Lung microvascular endothelial cell (primary cell): ENCODE results near the gene SF1. TPM values are rescaled to one million over a fixed set of nuclear protein-coding genes. Genes with fewer than 3 reads are reported as not detected.

Source experiments
- DNase-seq, 2 donors: peaks; one replicate each; pipeline versions ENCODE4 v3.0.0 to v3.0.0-alpha.2; 2010; ENCODE audit warnings: low read depth in 2 of 2
- total RNA-seq: library from RNA; depleted of rRNA; stranded (reverse); fragments of >200 nt; gene quantifications from 2 replicates; pipeline ENCODE4 v1.2.1, GENCODE V29; 2014

The SF1 gene
- total RNA-seq, 1 donor from 2014 or later, result 63.7 TPM

DNA sequence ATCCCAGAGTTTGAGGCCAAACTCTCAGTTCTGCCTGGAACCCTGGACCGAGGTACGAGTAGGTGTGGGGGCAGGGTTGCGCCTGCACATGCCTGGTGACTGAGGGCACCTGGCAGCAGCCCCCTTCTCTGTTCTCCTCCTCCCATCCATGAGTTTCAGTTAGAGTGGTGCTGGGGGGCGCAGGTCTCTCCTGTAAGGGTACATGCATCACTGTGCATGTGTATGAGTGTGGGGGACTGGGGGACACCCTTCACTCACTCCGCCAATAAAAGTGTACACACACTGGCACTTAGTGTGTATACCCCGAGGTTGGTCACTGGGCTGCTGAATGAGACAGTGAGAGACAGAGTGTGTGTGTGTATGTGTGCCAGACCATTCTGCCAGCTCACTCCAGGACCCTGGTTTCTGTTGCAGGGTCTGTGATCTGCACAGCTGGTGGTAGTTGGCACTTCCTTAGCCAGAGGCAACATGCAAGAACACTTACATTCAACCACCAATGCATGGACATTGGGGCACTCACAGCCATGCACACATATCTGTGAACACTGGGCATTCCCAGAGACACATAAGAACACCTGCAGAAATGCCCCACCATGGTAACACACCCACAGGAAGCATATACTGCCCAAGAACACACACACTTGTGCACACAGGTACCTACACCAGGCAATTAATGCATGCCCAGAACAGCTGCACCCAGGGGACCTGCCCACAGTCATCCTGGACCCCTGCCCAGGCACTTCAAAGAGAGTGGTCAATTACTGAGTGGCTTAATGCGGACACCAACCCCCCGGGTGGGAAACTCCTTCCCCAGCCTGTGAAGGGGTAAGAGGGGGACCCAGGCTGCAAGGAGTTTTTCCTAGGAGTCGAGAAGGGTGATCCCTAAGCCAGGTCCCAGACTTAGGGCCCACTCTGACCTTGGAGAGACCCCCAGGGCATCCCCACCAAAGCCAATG lies 54.2 kb downstream of the SF1 start:
- no peak for DNase-seq

DNA sequence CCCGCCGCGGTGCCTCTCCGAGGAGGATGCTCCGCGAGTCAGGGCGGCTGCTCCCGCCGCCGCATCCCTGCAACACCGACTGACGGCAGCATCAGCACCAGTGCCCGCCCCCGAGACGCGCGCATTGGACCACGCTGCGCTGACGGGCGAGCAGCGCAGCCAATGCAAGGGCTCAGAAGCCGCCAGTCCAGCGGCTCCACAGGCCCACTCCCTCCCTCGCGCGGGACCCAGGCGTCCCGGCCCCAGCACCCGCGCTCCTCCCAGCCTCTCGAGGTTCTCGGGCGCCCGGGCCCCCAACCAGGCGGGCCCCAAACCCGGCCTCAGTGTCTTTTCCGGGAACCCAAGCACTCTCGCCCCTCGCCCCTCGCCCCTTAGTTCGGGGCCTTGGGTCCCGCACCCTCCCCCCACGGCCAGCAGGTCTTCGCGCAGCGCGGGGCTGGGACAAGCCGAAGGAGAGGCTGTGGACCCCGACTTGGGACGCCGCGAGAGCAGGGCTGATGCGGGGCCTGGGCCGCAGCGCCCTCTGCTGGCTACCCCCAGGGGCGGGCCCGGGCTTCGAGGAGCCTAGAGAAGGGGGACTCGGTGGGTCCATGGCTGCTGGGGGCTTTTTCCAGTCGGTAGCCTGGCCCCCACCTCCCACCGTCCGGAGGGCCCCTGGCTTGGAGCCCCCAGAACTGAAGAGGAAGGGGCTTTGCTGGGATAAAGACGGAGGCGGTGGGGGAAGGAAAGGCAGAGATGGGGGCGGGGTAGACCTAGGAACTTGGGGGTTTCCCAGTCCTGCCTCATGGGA lies 55.0 kb downstream of the SF1 start, which contains the start of gene NRXN2:
Gene NRXN2 (minus strand): TSS at position 81 of the 790 bp plus-strand sequence. CDS start 9,498 bp downstream, outside the sequence.
- peak; percentile 77 to 85 for DNase-seq

DNA sequence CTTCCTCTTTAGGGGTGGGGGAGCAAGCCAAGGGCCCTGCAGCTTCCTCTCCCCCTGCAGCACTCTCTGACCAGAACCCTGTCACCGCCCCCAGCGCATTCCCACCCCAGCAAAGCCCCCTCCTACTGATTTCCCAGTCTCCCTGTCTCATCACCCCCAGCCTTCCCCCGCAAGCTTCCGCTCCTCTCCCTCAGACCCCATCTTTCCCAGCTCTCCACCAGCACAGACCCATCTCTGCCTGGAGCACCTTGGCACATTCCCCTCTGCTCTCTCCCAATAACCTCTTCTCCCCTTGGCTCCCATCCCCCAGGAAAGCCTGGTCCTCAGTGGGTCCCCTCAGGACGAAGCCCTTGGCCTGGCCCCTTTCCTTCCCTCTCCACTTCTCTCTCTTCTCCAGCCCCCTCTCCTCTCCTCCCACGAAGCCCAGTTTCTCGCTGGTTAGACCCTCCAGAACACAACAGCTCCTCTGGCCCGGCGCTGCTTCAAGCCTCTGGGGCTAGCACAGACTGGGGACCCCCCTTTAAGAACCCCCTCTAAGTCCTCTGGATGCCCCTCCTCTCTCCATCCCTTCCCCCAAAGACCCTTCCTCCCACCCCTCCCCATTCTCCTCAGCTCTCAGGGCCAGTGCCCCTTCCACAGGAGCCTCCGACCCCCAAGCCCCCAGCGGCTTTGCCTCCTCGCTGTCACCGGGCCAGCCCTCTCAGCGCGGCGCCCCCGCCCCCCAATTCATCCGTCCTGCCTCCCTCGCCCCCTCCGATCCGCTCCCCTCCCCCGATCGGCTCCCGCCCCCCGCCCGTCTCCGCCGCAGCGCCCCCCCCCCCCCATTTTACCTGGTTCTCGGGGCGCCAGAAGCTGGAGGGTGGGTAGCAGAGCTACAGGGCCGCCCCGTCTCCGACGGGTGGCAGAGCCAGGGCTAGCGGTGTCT lies 55.9 kb downstream of the SF1 start:
- DNase-seq, result no peak

DNA sequence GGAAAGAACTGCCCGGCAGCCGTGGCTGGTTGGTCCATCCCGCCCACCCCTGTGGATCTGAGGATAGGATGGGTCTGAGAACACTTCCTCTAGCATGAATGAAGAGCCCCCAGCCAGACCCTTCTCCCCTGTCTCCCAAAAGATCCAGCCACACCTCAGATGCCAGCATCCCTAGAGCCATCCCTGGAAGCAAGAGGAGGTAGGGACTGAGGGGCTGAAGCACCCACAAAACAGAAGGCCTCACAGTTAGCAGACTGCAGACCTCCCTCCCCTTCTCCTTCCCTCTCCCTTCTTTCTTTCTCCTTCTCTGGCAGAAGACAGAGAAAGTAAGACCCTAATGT lies 57.0 kb downstream of the SF1 start:
- no peak for DNase-seq

DNA sequence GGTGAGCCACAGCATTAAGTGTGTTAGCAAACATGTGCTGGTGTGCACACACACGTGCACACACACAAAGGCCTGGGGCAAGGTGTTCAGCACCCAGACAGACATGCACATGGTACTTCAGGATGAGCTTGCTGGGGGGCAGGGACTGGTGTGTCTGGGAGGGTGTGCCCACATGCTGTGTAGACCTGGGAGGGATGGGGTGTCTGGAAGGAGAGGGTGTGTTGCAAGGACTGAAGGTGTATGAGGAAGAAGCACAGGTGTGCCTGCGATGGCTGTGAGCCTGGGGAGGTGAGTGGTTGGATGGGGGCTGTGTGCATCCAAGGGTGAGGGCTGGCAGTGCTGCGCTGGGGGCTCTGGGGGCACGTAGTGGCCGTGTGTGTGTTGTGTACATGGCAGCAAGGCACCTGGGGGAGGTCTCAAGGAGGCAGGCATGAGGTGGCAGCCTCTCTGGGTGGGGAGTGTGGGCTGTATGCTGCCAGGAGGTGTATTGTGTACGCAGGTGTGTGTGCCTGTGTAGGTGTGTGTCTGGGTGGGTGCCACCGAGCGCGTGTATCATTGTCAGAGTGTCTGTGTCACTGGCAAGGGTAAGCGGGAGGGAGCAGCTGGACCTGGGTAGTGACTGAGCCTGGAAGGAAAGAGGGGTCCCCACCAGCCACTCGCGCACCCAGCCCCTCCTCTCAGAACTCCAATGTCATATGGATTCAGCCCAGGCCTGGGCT lies 57.5 kb downstream of the SF1 start:
- no peak for DNase-seq

DNA sequence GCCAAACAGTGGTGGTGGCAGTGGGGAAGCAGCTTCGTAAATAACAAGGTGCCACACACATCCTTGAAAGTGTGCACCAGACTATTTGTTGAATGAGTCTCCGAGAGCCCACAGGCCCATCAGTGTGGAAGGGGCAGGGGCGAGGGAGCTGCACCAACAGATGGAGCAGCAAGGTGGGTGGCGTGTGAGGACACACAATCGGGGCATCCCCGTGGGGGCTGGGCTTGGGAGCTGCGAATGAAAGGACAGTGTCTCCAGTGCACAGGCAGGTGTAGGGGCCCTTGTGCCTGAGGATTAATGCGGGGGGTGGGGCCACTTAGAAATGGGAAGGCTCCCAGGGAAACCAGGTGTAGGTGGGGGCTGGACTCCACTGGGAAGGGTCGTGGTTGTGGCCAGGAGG lies 58.2 kb downstream of the SF1 start:
- no peak for DNase-seq

DNA sequence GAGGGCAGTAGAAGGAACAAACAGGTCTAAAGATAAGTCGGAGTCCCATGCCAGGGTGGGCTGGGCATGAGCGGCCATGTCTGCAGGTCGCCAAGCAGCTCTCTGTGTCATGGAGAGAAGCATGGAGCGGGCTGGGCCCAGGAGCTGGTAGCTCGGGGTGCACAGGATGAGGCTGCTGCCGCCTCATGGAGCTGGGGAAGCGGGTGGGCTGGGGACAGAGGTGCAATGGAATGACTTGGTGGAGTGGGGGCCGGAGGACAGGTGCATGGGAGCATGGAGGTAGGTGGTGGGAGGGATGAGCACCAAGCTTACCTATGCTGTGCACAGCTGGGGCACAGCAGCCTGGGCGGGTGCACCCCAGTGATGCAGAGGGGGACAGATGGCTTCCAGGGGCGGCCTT lies 58.9 kb downstream of the SF1 start:
- no peak for DNase-seq

DNA sequence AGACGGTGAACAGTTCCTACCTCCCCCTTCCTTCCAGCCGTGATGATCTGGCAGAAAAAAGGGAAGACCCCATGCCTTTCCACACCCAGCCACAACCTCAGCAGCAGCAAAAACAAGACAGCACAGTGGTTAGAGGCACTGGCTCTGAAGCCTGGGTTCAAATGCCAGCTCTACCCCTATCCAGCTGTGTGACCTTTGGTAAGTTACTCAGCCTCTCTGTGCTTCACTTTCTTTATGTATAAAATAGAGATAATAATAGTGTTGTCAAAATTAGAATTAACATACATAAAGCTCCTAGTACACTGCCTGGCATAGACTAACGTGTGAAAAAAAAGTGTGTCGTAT lies 59.6 kb downstream of the SF1 start:
- DNase-seq, result no peak

DNA sequence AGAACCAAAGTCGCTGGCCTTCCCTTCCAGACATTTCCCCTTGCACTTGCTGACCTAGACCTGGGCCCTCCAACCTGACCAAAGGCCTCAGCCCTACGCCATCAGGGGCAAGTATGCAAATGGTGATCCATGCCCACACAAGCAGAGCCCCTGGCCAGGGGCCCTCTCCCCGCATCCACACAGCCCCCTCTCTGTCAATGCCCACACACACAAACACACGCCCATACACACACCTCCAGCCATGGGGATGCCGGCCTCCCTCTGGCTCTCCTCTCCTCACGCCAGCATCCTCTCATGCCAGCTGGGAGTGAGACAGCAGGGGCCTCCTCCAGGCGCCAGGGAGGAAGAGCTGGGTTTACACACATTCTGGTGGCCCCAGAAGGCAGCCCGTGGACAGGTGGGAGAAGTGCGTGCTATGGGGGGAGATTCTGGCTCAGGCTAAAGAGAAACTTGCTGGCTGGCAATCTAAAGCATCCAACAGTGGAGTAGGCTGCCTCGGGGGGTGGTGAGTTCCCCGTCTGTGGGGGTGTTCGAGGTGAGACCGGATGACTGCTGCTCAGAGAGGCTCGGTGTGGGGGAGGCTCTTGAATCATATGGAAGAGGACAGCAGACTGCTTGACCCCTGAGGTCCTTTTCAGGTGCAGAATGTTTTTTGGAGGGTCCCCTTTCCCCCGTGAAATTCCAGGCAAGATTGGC lies 60.1 kb downstream of the SF1 start:
- no peak for DNase-seq

DNA sequence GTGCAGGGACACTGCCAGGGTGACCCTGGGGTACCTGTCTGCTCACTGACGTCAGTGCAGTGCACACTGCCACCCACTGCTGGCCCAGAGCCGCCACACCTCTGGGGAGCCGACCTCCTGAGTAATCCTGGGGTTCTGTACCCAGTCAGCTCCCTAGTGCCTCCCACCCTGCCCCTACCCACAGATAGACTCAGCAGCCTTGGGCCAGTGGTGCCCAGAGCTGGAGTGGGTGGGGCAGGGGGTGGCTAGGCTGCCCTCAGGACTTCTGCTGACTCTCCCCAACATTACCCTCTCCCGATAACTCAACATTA lies 61.1 kb downstream of the SF1 start:
- no peak for DNase-seq

DNA sequence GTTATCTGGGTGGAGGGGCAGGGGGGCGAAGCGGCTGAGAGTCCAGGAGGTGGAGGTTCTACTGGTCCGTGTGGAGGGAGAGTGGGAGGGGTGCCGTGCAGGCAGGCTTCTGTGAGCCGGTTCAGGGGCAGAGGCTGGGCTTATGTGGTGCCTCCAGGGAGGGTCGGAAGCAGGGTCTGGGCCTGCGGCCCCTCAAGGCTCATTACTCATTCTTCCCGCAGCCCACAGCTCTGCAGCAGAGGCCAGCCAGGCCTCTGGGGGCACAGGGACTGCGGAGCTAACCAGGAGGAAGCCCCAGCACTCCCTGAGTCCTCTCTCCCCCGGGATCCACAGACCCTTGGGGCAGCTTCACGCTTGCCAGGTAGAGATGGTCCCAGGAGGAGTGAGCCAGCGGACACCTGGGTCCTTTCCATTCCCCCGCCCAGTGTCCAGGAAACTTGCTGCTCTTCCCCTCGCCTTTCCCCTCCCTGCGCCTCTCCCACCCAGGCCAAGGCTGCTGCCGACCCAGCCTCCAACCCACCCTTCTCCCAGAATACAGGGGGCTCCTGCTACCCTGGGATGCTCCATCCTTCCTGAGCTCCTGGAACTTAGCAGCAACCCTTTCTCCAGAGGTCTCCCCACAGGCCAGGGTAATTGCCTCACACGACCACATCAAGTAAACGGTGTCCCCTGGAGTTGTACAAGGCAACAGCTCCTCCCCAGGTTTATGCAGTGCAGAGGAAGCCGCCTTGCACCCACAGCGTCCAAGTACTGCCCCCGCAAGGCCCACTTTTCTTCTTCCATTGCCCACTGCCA lies 61.7 kb downstream of the SF1 start:
- no peak for DNase-seq

DNA sequence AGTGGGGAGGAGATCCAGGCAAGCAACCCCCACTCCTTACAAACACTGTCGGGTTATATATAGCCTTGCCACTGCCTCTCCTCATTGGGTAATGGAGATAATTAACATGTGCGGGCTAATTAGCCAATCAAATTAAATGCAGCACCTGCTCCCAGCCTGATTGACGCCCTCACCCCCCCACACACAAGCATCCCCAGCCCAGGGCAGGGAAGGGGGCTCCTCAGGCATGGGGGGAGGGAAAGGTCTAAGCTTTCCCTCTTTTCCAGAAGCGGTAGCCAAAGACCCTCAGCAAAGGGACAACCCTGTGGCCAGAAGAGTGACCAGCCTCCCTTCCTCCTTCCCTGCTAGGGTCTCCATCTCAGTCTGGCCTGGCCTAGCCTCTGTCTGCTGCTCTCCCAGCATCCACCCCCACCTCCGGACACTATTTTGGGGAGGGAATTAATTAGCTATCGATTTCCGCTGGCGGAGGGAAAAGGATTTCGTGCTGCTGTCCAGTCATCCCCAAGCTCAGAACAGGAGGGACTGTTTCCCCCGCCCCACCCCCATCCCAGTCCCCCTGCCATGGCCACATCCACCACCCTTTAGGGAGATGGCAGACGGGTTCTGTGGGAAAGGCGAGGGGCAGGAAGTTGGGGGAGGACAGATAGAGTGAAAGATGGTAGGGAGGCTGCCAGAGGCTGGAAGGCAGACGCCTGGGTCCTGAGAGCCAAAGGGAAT lies 62.4 kb downstream of the SF1 start:
- no peak for DNase-seq

DNA sequence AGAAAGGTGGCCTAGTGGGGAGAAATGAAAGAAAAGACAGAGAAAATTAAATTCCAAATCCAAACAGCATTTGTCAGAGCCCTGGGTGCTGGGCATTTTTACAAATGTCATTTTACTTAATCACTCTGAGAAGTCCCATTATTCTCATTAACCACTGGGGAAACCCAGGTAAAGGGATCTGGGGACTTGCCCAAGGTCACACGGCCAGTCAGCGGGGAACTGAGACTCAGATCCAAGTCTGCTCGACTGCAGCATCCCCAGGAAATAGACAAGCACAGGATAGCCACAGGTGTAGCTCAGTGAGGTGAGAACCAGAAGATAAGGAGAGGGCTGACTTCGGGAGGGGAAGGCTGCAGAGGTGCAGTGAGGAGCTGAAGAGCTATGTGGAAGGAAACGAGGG lies 63.2 kb downstream of the SF1 start:
- DNase-seq, result no peak

DNA sequence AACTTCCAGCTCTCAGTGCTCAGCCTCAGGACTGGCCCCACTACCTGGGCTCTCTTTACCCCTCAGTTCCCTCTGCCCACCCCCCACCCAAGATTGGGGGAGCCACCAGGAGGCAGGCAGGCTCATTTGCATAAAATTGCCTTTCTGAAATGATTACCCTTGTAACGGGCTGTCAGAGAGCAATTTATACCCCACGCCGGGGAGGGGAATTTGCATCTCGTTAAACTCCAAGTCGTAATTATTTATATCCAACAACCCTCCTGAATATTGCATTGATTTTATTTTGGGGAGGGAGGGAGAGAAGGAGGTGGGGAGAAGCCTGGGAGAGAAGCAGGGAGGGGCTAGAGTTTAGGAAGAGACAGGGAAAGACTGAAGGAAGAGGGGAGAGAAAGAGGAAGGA lies 63.7 kb downstream of the SF1 start:
- no peak for DNase-seq

Other genes starting within 250 kb of the SF1 start
- not detected in 2 replicates for gene SLC22A11, start 222.6 kb downstream of the SF1 start, total RNA-seq
- not detected in 2 replicates for gene SLC22A12, start 187.3 kb downstream of the SF1 start, total RNA-seq
- gene NRXN2, start 55.3 kb downstream of the SF1 start, total RNA-seq, result under 0.01 TPM in 1 of 2 replicates, not detected in the other
- gene RASGRP2, start 34.4 kb downstream of the SF1 start, total RNA-seq, result 1.3 and 4.4 TPM in 2 replicates
- under 0.01 and 0.20 TPM in 2 replicates for gene PYGM, start 18.6 kb downstream of the SF1 start, total RNA-seq
- 34.9 and 51.0 TPM in 2 replicates for gene MAP4K2, start 24.7 kb upstream of the SF1 start, total RNA-seq
- 10.5 and 12.5 TPM in 2 replicates for gene MEN1, start 32.0 kb upstream of the SF1 start, total RNA-seq
- gene CDC42BPG, start 66.1 kb upstream of the SF1 start, total RNA-seq, result 0.22 and 0.79 TPM in 2 replicates
- 27.6 and 33.6 TPM in 2 replicates for gene EHD1, start 100.1 kb upstream of the SF1 start, total RNA-seq
- 7.6 and 12.1 TPM in 2 replicates for gene ATG2A, start 138.7 kb upstream of the SF1 start, total RNA-seq
- 5.0 and 11.5 TPM in 2 replicates for gene PPP2R5B, start 146.1 kb upstream of the SF1 start, total RNA-seq
- not detected in 2 replicates for gene GPHA2, start 157.4 kb upstream of the SF1 start, total RNA-seq
- gene MAJIN, start 193.6 kb upstream of the SF1 start, total RNA-seq, result not detected in 2 replicates
- 0.20 and 0.44 TPM in 2 replicates for gene BATF2, start 218.4 kb upstream of the SF1 start, total RNA-seq
- 95.2 and 145 TPM in 2 replicates for gene ARL2, start 235.6 kb upstream of the SF1 start, total RNA-seq
- 6.8 and 10.7 TPM in 2 replicates for gene SNX15, start 248.9 kb upstream of the SF1 start, total RNA-seq